IMR-90 (cell line): ENCODE measurements around the gene CCL23. TPM values are rescaled to one million over a fixed set of nuclear protein-coding genes. Genes with fewer than 3 reads are reported as not detected.

Experiments used
- ATAC-seq: fragments of 200-7000 bp; cut with Tn5 transposase; 2 replicates; pipeline ENCODE4 v1.9.1; 2020; ENCODE audit warnings: low read depth, mild to moderate bottlenecking, moderate library complexity
- Bru-seq: library from RNA; stranded (reverse); fragments of 400-500 nt; gene quantifications from one replicate; lab custom pipeline; 2021; lab: Mats Ljungman, UMichigan
- BruChase-seq, 2 experiments: library from RNA; stranded (reverse); fragments of 400-500 nt; gene quantifications; one replicate each; lab custom pipeline; 2021; lab: Mats Ljungman, UMichigan
- BruUV-seq: library from RNA; stranded (reverse); fragments of 400-500 nt; replicated peaks from 2 replicates; lab custom pipeline; 2021; lab: Mats Ljungman, UMichigan
- CTCF ChIA-PET: fragments of 300-600 bp; formaldehyde crosslinking; extraction: SDS; loops from one replicate; lab custom pipeline; 2021; ENCODE audit warnings: antibody characterized with exemption; lab: Yijun Ruan, JAX
- POLR2A ChIA-PET: fragments of 300-600 bp; sonication (Branson Sonifier 250); formaldehyde crosslinking; loops from one replicate; lab custom pipeline; 2022; ENCODE audit warnings: antibody characterized with exemption; ENCODE audit not compliant: unreplicated experiment; lab: Charles Lee
- DNase-seq: peaks from one replicate; pipeline ENCODE4 v3.0.0; 2013
- H2AFZ ChIP-seq: replicated peaks from 2 replicates; pipeline ENCODE3; 2013; ENCODE audit warnings: low read length, mild to moderate bottlenecking; ENCODE audit not compliant: poor library complexity
- H2AK5ac ChIP-seq: 2 replicates; pipeline ENCODE4 v1.6.1; 2013; ENCODE audit warnings: low read depth, low read length, inconsistent platforms
- H2AK9ac ChIP-seq: replicated peaks from 2 replicates; pipeline ENCODE3; 2013; ENCODE audit warnings: mild to moderate bottlenecking, low read depth, low read length, moderate library complexity; ENCODE audit not compliant: poor library complexity
- H2BK120ac ChIP-seq: 2 replicates; pipeline ENCODE4 v1.6.1; 2013; ENCODE audit warnings: low read depth, low read length, inconsistent platforms
- H2BK15ac ChIP-seq: 3 replicates; pipeline ENCODE4 v1.6.1; 2013; ENCODE audit warnings: low read depth, low read length, inconsistent platforms
- H2BK20ac ChIP-seq: 2 replicates; pipeline ENCODE4 v1.6.1; 2013; ENCODE audit warnings: low read depth, mild to moderate bottlenecking, inconsistent platforms, low read length, moderate library complexity
- H2BK5ac ChIP-seq: 2 replicates; pipeline ENCODE4 v1.6.1; 2013; ENCODE audit warnings: mild to moderate bottlenecking, low read depth, low read length, inconsistent platforms; ENCODE audit not compliant: poor library complexity, severe bottlenecking
- H3K14ac ChIP-seq: replicated peaks from 2 replicates; pipeline ENCODE4 v1.6.1; 2013; ENCODE audit warnings: low read depth, low read length, inconsistent platforms
- H3K18ac ChIP-seq: 2 replicates; pipeline ENCODE4 v1.6.1; 2013; ENCODE audit warnings: low read depth, low read length, control low read depth
- H3K23ac ChIP-seq: 2 replicates; pipeline ENCODE4 v1.6.1; 2013; ENCODE audit warnings: low read depth, low read length, inconsistent platforms
- H3K27ac ChIP-seq: 2 replicates; pipeline ENCODE4 v1.5.1; 2013; ENCODE audit warnings: mild to moderate bottlenecking, control low read depth, low read length; ENCODE audit not compliant: insufficient read depth
- H3K27me3 ChIP-seq: 2 replicates; pipeline ENCODE4 v1.6.1; 2013; ENCODE audit warnings: low read length; ENCODE audit not compliant: control insufficient read depth, insufficient read depth
- H3K36me3 ChIP-seq: 2 replicates; pipeline ENCODE4 v1.6.1; 2013; ENCODE audit warnings: low read length, mixed read lengths; ENCODE audit not compliant: control insufficient read depth, insufficient read depth
- H3K4ac ChIP-seq: 2 replicates; pipeline ENCODE4 v1.6.1; 2013; ENCODE audit warnings: low read depth, low read length, inconsistent platforms
- H3K4me1 ChIP-seq: 2 replicates; pipeline ENCODE4 v1.6.1; 2013; ENCODE audit warnings: low read length, mixed read lengths; ENCODE audit not compliant: control insufficient read depth, insufficient read depth
- H3K4me2 ChIP-seq: 2 replicates; pipeline ENCODE4 v1.6.1; 2013; ENCODE audit warnings: low read depth, mild to moderate bottlenecking, control low read depth, low read length, moderate library complexity
- H3K4me3 ChIP-seq: 2 replicates; pipeline ENCODE4 v1.5.1; 2013; ENCODE audit warnings: low read depth, mild to moderate bottlenecking, control low read depth, low read length, moderate library complexity; ENCODE audit not compliant: insufficient read depth
- H3K56ac ChIP-seq: 2 replicates; pipeline ENCODE4 v1.6.1; 2013; ENCODE audit warnings: low read length, inconsistent platforms; ENCODE audit not compliant: insufficient read depth; ENCODE audit errors: extremely low read depth
- H3K79me1 ChIP-seq, 2 experiments: 2 replicates each; pipeline ENCODE4 v1.6.1; 2013; ENCODE audit warnings: low read length in 2 of 2, inconsistent platforms in 1 of 2, low read depth in 1 of 2
- H3K9ac ChIP-seq: 2 replicates; pipeline ENCODE4 v1.6.1; 2013; ENCODE audit warnings: low read depth, low read length, control low read depth
- H3K9me1 ChIP-seq: 2 replicates; pipeline ENCODE4 v1.6.1; 2013; ENCODE audit warnings: low read length, inconsistent platforms; ENCODE audit not compliant: insufficient read depth
- H3K9me3 ChIP-seq: 2 replicates; pipeline ENCODE4 v1.6.1; 2013; ENCODE audit warnings: low read length; ENCODE audit not compliant: control insufficient read depth, insufficient read depth
- H4K20me1 ChIP-seq: 2 replicates; pipeline ENCODE4 v1.6.1; 2013; ENCODE audit warnings: low read length, inconsistent platforms; ENCODE audit not compliant: insufficient read depth
- H4K5ac ChIP-seq: 2 replicates; pipeline ENCODE4 v1.6.1; 2013; ENCODE audit warnings: mild to moderate bottlenecking, low read depth, low read length, control low read depth
- H4K8ac ChIP-seq, 2 experiments: 2 replicates each; pipeline ENCODE4 v1.6.1; 2013; ENCODE audit warnings: low read depth in 2 of 2, low read length in 2 of 2, control low read depth in 1 of 2, inconsistent platforms in 1 of 2
- H4K91ac ChIP-seq: 2 replicates; pipeline ENCODE4 v1.6.1; 2013; ENCODE audit warnings: low read depth, low read length, inconsistent platforms; ENCODE audit not compliant: insufficient read depth
- CEBPB ChIP-seq: IDR thresholded peaks from 2 replicates; pipeline ENCODE4 v1.6.1; 2012; ENCODE audit warnings: low read depth, low read length, improper control_type of control experiment
- USF2 ChIP-seq: fragments of 150-350 bp; IDR thresholded peaks from 2 replicates; pipeline ENCODE4 v1.6.1; 2017; ENCODE audit warnings: mild to moderate bottlenecking, antibody characterized with exemption, low read length, low read depth
- WGBS, 2 experiments: methylation state at CpG; one replicate each; pipeline versions ENCODE4 v1.1.5 to v1.1.7; 2013; ENCODE audit warnings: missing lambda C conversion rate in 2 of 2; ENCODE audit not compliant: insufficient read length in 1 of 2; ENCODE audit errors: extremely low coverage in 2 of 2; 5-methylcytosine and 5-hydroxymethylcytosine counted together
- dilution Hi-C: fragments of 300-500 bp; cut with HindIII; formaldehyde crosslinking; loops from one replicate; pipeline ENCODE4 v1.14.3; 2018; ENCODE audit warnings: low sequenced_read_pairs; ENCODE audit not compliant: unreplicated experiment
- in situ Hi-C: fragments of 300-500 bp; cut with MboI; formaldehyde crosslinking; loops from 3 replicates; pipeline ENCODE4 v1.14.3; 2019; ENCODE audit warnings: low sequenced_read_pairs, inconsistent platforms, mixed read lengths
- intact Hi-C: fragments of 100-400 bp; cut with micrococcal nuclease; formaldehyde crosslinking; loops from 2 replicates; pipeline ENCODE4 v1.10.0; 2022
- long read RNA-seq: library from polyadenylated mRNA; unstranded; transcript quantifications from one replicate; pipeline ENCODE4 v2.0.0, GENCODE V29; 2021; ENCODE audit not compliant: unreplicated experiment
- polyA plus RNA-seq, 3 experiments: library from polyadenylated mRNA; depleted of rRNA; stranded (reverse); fragments of >200 nt; gene quantifications; 2 replicates each; pipeline ENCODE4 v1.2.3, GENCODE V29; 2012; ENCODE audit warnings: low replicate concordance in 1 of 3
- total RNA-seq: library from RNA; depleted of rRNA; stranded (reverse); fragments of >200 nt; gene quantifications from 2 replicates; pipeline ENCODE4 v1.2.3, GENCODE V29; 2012; rRNA removed

Gene CCL23
- total RNA-seq (not detected in 2 replicates), polyA plus RNA-seq (2012; rRNA removed) (not detected in 2 replicates), Bru-seq, nascent RNA (not detected), BruChase-seq, experiment 1, labeled RNA remaining after a 6-hour chase (not detected), BruChase-seq, experiment 2, labeled RNA remaining after a 2-hour chase (not detected)
- polyA plus RNA-seq (2012; cell fraction: cytosol; rRNA removed), result not detected in 2 replicates
- polyA plus RNA-seq (2012; cell fraction: nucleus; rRNA removed; ENCODE audit: low replicate concordance), result not detected in 2 replicates
- long read RNA-seq, result 0 reads

- Histone ChIP-seq H4K91ac (no peak within 1 kb of the TSS), H3K79me1 (no peaks in the 10 kb centered on the region), H3K23ac (no peak within 1 kb of the TSS), H3K36me3 (no peaks in the 10 kb centered on the region), H3K18ac (no peak within 1 kb of the TSS), H3K14ac (no peak within 1 kb of the TSS), H3K4ac (no peak within 1 kb of the TSS), H3K4me1 (no peaks in the 10 kb centered on the region), H3K4me2 (no peak within 1 kb of the TSS), H2AFZ (no peak within 1 kb of the TSS), H2BK20ac (no peak within 1 kb of the TSS), H3K9me1 (no peaks in the 10 kb centered on the region), H2BK15ac (no peak within 1 kb of the TSS), H2AK5ac (no peak within 1 kb of the TSS), H4K20me1 (no peaks in the 10 kb centered on the region), H2AK9ac (no peak within 1 kb of the TSS), H3K9me3 (no peaks in the 10 kb centered on the region), H3K9ac (no peak within 1 kb of the TSS), H3K27ac (no peak within 1 kb of the TSS), H4K5ac (no peak within 1 kb of the TSS), H2BK120ac (no peak within 1 kb of the TSS), H3K27me3 (peaks cover 1% of the 10 kb centered on the region), H2BK5ac (no peak within 1 kb of the TSS), H4K8ac (no peak within 1 kb of the TSS), H3K4me3 (no peak within 1 kb of the TSS), H3K56ac (no peak within 1 kb of the TSS)
- ChIA-PET CTCF (interaction anchor here (0.6 kb wide), 1 partner anchor 180 kb away, joined by 8 read pairs; no protein-coding TSS in a partner anchor), POLR2A (no interaction called here)
- dilution Hi-C loops, result no loop called here
- in situ Hi-C loops, result no loop called here
- no TSS peak for BruUV-seq
- ATAC-seq, result no peak
- intact Hi-C loops, result loop anchor here (2.0 kb wide), 1 partner anchor 17 kb away; no protein-coding TSS in a partner anchor
- no CpG with 5 or more reads among the region's 6 CpGs for WGBS, 2 experiments
- no peak for DNase-seq
- TF ChIP-seq CEBPB (no peak), USF2 (no peak)
Measured at GRCh38 chr17:36017799-36018198, at the start of gene CCL23. Gene CCL23 (minus strand): TSS chr17:36017972. CDS start chr17:36017897, 75 bp downstream.
